Suprapubic skin (tissue), 3 donors: ENCODE results near the gene GLS2.

Experiments
- POLR2A ChIP-seq, 2 donors: fragments of 450-650 bp; IDR thresholded peaks; one replicate each; pipeline ENCODE4 v1.6.1; 2017; ENCODE audit warnings: antibody characterized with exemption in 2 of 2, mild to moderate bottlenecking in 2 of 2, moderate library complexity in 2 of 2
- TF ChIP-seq, protein P1 (sequence below), 2 donors: fragments of 200-600 bp in 1 of 2; fragments of 450-650 bp in 1 of 2; sonication (generic) in 1 of 2; IDR thresholded peaks; one replicate each; pipeline ENCODE4 v1.5.1; 2016 to 2019; ENCODE audit warnings: antibody characterized with exemption in 2 of 2, mild to moderate bottlenecking in 1 of 2, moderate library complexity in 1 of 2

DNA sequence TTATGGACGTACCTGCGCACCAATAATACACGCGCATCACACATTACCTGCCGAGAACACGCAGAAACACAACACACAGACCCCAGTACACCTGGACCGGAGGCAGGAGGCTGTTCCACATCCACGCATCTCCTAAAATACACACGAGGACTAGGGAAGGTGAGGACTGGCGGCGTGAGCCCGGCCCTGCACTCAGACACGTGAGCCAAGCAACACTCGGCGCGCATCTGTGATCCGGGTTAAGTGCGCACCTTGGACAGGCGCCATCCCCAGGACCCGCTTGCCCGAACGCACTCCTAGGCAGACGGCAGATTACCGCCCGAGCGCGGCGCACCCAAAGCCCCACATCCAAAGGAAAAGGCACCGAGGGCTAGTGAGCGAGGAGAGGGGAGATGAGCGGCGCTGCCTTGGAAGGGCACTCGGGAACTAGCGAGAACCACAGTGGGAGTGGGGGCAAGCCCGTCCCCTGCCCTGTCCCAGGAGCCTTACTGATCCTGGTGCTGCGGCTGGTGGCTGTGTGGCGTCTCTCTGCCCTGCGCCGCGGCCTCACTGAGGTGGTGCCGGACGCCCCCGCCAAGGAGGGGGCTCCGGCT lies 417 bp downstream of the GLS2 start:
- TF ChIP-seq, protein P1, sequence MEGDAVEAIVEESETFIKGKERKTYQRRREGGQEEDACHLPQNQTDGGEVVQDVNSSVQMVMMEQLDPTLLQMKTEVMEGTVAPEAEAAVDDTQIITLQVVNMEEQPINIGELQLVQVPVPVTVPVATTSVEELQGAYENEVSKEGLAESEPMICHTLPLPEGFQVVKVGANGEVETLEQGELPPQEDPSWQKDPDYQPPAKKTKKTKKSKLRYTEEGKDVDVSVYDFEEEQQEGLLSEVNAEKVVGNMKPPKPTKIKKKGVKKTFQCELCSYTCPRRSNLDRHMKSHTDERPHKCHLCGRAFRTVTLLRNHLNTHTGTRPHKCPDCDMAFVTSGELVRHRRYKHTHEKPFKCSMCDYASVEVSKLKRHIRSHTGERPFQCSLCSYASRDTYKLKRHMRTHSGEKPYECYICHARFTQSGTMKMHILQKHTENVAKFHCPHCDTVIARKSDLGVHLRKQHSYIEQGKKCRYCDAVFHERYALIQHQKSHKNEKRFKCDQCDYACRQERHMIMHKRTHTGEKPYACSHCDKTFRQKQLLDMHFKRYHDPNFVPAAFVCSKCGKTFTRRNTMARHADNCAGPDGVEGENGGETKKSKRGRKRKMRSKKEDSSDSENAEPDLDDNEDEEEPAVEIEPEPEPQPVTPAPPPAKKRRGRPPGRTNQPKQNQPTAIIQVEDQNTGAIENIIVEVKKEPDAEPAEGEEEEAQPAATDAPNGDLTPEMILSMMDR (IDR thresholded peaks at IDR 0.05), result no peak
- TF ChIP-seq POLR2A (IDR thresholded peaks at IDR 0.05), result no peak
